Left colon (tissue), 2 donors: ENCODE data around the gene PROM1. TPM values are rescaled to one million over a fixed set of nuclear protein-coding genes. Genes with fewer than 3 reads are reported as not detected.

Experiments used
- ATAC-seq: fragments of 200-7000 bp; cut with Tn5 transposase; one replicate; pipeline ENCODE4 v1.9.1; 2020; ENCODE audit warnings: mild to moderate bottlenecking, moderate library complexity
- DNase-seq, 2 donors: peaks; one replicate each; pipeline ENCODE4 v3.0.0-alpha.2; 2020
- intact Hi-C, 2 donors: fragments of 100-400 bp; cut with DNase I in 1 of 2; cut with micrococcal nuclease in 1 of 2; formaldehyde crosslinking; loops; one replicate each; pipeline versions ENCODE4 v1.11.2 to v1.14.0; 2022; cut with DNase I, micrococcal nuclease
- total RNA-seq, 2 donors: library from RNA; stranded (reverse); fragmentation: NEBNext Ultra II Directional; extraction: Animal tissue kit (Norgen Biotek cat#: 25700); gene quantifications; one replicate each; pipeline ENCODE4 v1.2.1, GENCODE V29; 2021
- donor health status: DM: no; HTN: no; CAD: no.
- donor health status: DM: yes; HTN: yes; CAD: no.

The PROM1 gene
- total RNA-seq, 2 donors from 2014 or later: 84.1 to 121 TPM

DNA sequence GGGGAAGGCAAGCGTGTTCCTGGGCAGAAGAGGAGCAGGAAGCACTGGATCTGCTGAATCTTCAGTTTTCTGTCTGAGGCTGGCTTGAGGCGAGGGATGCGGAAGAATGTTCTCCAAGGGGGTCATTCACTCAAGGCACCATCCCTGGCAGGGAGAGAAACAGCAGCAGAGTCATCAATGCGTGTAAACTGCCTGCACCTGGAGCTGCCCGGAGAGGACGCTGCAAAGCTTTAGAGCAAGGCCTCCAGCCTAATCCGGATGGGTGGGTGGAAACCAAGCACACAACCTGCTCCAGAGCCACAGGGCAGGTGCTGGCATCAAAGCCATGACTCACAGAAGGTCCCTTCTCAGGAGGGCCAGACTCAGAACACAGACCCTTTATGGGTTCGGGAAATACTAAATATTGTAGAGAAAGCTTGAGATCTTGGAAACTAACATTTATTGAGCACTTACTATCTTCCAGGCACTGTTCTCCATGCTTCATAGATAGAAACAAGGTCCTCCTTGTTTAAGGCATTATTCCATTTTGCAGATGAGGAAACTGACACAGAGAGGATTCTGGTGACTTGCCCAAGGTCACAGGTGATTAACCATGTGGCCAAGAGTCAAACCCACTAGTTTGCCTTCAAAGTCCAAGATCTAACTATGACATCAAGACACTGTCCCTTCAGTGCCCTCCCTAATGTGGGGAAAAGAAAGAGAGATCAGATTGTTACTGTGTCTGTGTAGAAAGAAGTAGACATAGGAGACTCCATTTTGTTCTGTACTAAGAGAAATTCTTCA lies 7.7 kb downstream of the PROM1 start:
- intact Hi-C loops: no loop called here
- ATAC-seq (no peak), DNase-seq (no peak)

DNA sequence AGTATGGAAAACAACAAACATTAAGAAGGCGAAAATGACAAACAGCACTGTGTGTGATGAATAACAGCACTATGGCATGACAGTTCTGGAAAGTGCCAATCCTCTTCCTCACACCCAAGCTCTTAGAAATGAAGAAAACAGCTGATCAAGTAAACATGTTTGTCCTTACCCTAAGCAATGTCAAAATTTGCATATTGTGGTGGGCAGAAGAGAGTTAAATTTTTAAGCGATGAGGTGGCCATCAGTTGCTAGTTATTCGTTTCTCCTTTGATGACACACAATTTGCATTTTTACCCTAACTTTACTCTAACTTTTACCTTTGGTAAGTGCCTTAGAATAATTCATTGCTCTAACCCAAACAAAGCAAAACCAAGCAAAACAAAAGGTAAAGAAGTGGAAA lies 8.8 kb downstream of the PROM1 start:
- DNase-seq: no peak

GRCh38 chr4:16072168-16072567 lies 11.7 kb downstream of the PROM1 start:
- intact Hi-C loops: no loop called here
- no peak for DNase-seq
- ATAC-seq: no peak

More for the DNA sequence above, 8.8 kb downstream of the PROM1 start:
- intact Hi-C loops: no loop called here
- no peak for ATAC-seq

- ATAC-seq (no peak), DNase-seq (no peak)
- intact Hi-C loops: no loop called here
Measured at GRCh38 chr4:16070203-16070602, 13.6 kb downstream of the PROM1 start.

GRCh38 chr4:16067515-16067914 lies 16.3 kb downstream of the PROM1 start:
- DNase-seq (peak; percentile 31 to 43), ATAC-seq (peak; percentile 66)
- intact Hi-C loops: no loop called here

DNA sequence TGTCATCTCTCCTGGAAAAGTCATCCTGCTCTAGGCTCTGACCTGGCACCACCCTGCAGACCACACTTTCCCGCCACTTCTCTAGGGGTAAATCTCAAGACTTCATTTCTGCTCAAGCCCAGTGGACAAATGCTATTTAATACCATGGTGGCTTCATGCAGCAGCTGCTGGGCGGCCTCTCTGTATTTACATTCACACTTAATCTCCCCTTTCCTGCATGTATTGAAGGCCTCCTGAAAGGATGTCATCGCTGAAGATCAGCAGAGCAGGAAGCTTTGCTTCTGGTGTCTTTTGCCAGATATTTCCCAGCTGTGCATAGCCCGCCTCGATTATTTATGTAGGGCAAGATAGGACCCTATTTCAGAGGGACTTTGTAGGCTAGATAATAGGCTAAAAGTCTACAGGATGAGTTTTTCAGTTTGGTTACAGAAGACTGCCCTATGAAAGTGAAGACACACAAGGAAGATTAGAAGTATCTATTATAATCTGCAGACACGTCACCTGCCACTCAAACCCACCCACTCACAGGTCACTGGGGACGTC lies 17.2 kb downstream of the PROM1 start:
- intact Hi-C loops: no loop called here
- DNase-seq: no peak
- no peak for ATAC-seq

GRCh38 chr4:16065066-16065465 lies 18.8 kb downstream of the PROM1 start:
- no peak for ATAC-seq
- intact Hi-C loops: no loop called here
- no peak for DNase-seq

GRCh38 chr4:16062601-16063000 lies 21.2 kb downstream of the PROM1 start:
- ATAC-seq (no peak), DNase-seq (no peak)
- intact Hi-C loops: no loop called here

DNA sequence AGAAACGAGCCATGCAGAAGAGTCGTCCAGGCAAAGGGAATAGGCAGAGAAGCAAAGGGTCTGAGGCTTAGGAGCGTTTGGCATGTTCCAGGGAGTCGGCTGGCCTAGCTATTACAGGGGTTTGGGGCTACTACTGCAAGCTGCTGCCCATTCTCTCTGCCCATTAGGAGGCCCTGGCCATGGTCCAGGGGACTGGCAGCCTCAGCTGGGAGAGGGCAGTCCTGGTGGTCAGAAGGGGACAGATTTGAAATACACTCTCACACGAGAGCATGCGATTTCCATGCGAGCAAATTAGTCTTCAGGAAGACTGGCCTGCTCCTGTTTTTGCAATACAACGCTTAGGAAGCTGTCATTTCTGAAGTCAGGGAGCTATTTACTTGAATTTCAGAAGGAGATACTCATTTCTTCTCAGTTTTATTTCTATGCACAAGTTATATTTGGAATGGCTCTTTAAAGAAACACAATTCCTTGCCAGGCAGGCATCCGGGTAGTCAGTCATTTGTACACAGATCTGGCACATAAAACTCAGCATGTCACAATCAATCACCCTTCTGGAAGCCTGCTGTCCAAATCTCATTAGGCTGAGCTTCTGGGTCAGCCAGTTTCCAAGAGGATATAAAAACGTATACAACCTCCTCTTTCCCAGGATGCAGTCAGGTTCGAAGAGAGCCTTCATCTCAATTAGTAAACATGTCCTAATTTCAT lies 27.0 kb downstream of the PROM1 start:
- intact Hi-C loops: no loop called here
- no peak for DNase-seq
- ATAC-seq: peak; percentile 65

- no peak for DNase-seq
- intact Hi-C loops: no loop called here
- no peak for ATAC-seq
Measured at GRCh38 chr4:16055873-16056272, 27.9 kb downstream of the PROM1 start.

- DNase-seq (no peak), ATAC-seq (no peak)
- intact Hi-C loops: no loop called here
Measured at GRCh38 chr4:16055471-16055870, 28.4 kb downstream of the PROM1 start.

DNA sequence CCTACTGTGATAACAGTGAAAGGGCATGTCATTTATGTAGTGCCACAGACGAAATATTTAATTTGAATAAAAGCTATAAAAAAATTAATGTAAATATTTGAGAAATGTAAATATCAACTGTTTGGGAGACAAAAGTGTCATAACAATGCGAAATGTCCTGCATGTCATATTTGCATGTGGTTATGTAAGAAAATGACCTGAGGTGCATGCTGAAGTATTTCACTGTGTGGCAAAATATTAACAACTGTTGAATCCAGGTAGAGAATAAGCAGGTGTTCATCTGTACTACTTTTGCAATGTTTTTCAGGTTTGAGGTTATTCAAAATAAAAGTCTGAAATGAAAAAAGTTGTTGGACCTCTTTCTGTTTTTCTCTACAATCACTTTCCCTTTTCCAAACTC lies 30.9 kb downstream of the PROM1 start:
- ATAC-seq (no peak), DNase-seq (no peak)
- intact Hi-C loops: no loop called here

- no peak for DNase-seq
- intact Hi-C loops: no loop called here
- no peak for ATAC-seq
Measured at GRCh38 chr4:16051980-16052379, 31.8 kb downstream of the PROM1 start.

DNA sequence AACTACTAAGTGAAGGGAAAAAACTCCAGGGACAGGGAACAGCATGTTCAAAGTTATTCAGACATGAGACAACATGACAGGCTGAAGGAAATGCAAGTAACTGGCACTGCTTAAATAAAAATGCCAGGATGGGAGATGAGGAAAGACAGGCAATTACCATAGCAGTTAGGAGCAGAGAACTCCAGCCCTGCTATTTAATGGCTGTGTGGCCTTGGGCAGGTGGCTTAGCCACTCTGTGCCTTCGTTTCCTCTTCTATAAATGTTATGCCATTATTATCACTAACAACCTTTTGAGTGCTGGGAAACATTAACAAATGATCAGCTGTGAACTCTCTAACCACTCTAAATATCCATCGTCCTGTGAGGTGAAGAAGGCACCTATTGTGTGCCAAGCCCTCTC lies 32.7 kb downstream of the PROM1 start:
- DNase-seq (no peak), ATAC-seq (no peak)
- intact Hi-C loops: no loop called here

DNA sequence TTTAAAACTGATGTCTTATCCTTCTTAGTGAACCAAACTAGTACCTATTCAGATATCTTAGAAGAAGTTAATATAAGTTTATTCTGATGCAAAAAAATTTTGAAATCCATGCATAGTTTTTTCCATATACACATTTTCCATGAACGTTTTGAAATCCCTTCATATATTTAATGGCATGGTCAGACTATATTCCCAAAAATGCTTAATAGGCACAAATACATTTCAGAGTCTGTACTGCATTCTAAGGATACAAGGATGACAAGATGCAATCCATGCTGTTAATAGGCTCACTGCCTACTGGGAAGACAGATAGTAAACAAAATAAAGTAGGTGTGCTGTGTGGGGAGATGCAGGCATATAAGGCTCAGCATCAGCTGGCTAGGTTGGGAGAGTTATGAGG lies 33.2 kb downstream of the PROM1 start:
- DNase-seq (no peak), ATAC-seq (no peak)
- intact Hi-C loops: no loop called here

DNA sequence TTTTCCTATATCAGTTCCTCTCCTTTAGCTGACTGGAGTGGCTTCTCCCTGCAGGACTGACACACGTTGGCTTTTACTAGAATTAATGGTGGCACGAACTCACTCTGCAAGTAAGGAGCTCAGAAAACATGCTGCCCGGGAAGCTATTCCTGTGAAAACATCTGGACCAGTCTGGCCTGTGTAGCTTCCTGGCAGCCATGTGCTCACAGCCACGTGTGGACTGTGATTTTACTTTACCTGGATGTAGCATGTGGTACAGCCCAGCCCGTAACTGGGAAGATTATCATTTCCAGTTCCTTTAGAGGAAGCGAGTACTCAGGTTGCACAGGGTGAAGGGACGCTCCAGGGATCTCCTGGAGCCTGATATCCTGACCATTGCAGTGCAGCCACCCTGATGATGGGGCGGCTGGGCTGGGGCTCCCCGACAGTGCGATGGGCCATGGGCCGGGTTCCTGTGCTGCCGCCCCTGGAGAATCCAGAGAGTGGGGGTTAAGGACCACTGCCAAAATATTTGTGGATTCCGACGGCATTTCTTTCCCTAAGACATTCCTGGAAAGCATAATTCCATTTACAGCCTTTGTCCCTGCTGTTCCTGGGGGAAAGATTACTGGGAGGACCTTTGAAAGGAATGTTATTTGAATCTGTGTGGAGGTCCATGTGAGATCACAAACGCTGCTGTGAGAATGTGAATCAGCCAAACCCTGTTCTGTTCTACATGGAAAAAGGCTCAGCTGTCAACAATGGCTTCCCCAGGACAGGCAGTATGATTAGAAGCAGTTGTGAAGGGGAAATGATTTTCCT lies 35.0 kb downstream of the PROM1 start:
- DNase-seq: no peak
- intact Hi-C loops: no loop called here
- ATAC-seq: no peak

DNA sequence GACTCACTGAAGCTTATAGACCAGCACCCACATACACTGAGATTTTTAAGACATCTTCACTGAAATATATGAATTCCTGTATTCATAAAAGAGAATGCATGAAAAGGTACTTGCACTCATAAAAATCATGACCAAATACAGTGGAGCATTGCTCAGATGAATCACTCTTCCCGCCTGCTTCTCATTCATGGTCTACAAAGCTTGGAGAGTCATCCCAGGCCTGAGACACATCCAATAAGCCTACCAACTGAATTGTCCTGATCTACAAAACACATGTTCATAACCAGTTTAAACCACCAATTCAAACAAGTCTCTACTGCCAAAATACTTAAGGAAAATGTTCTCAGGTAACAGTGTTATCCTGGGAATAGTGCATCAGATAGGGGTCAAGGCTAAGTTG lies 38.1 kb downstream of the PROM1 start:
- no peak for DNase-seq
- intact Hi-C loops: no loop called here
- no peak for ATAC-seq

- ATAC-seq (peak; percentile 7), DNase-seq (peak in 1 of 2 donors; percentile 23)
- intact Hi-C loops: no loop called here
Measured at GRCh38 chr4:16043642-16044498, 40.0 kb downstream of the PROM1 start.

GRCh38 chr4:16039139-16039538 lies 44.7 kb downstream of the PROM1 start:
- intact Hi-C loops: no loop called here
- DNase-seq: no peak

More at GRCh38 chr4:16039139-16039538, 44.7 kb downstream of the PROM1 start:
- ATAC-seq: no peak
